GM19099 (cell line): ENCODE results near the gene DUOX2.

Experiments used
- POLR2A ChIP-seq: IDR thresholded peaks from 3 replicates; pipeline ENCODE4 v1.6.1; 2011; ENCODE audit warnings: low read depth; ENCODE audit not compliant: insufficient read length; ENCODE audit errors: extremely low read depth

Gene DUOX2

DNA sequence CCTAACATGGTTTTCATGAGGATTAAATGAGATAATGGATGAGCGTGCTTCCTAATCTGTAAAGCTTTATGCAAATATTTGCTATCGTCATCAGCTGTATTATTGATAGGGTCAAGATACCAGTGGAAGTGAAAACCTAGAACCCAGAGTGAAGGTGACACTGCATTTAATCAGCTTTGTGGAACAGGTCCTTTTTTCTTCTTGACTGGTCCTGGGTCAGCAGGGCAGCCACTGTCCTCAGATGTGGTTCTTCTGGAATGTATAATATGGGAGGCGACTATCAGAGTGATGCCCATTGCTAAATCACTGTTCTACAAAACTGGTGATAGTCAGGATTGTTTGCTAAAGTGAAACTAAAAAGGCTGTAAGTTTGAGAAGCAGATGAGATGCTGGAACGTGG is 49.6 kb downstream of the DUOX2 start:
- no peak for TF ChIP-seq POLR2A

DNA sequence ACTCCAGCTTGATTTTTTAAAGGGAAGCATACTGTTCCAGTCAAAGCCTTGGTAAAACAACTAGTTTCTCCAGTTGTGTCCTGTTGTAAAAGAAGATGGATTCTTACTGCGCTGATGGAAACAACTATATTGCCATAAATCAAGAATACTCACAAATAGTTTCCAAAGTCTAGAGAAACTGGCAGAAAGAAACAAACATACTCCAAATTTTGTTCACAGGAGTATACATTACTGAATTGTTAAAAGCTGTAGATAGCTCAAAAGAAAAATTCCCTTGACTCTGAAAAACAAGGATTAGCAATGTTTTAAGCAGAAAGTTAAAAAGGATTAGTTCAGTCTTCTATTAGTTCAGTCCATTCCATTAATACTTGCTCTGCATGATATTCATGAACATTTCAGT is 63.4 kb downstream of the DUOX2 start:
- no peak for TF ChIP-seq POLR2A

DNA sequence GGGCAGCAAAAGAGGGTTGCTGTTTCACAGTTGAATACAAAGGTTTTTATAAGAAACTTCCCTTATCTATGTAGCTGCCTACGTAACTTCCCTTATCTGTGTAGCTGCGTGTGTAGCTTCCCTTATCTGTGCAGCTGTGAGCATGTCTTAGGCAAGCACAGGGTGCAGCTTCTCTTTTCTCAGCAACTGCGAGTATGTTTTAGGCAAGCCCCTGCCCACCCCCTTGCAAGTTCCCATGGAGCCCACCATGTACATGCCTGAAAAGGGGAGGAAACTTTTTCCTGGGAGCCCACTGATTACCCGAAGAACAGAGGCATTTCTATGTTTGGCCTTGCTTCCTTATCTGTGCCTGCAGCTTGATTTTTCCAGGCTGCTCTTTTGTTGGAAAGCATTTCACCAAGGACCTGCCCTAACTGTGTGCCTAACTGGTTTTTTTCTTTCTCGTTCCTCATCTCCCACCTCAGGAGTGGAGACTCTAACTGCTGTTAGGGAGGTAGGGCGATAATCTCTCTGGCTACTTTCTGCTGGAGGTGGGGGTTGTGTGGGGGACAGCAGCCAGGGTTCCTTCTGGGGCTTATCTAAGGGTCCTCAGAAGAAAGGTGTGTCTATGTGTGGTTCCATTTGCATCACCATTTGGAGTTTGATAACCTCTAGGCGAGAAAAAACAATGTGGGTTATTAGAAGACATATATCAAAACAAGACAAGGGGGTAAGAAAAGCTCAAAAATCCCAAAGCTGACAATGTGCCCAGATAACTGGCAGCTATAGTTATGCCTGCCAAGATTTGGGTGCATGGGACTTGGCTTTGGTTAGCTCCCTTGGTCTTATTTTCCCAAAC is 65.0 kb downstream of the DUOX2 start:
- TF ChIP-seq POLR2A, result no peak
